K562 (cell line): ENCODE results near the gene PEAR1. TPM values are rescaled to one million over a fixed set of nuclear protein-coding genes. Genes with fewer than 3 reads are reported as not detected.

Experiments used
- FOS ChIP-seq: IDR thresholded peaks from 3 replicates; pipeline ENCODE4 v1.6.1; 2011; ENCODE audit not compliant: insufficient read length; ENCODE audit errors: extremely low read depth
- KLF1 ChIP-seq: fragments of 450-650 bp; IDR thresholded peaks from 2 replicates; pipeline ENCODE4 v1.6.1; 2016; ENCODE audit warnings: missing genetic modification characterization, missing compliant biosample characterization
- MNT ChIP-seq, 2 experiments: fragments of 450-650 bp; conservative IDR thresholded peaks; 2 replicates each; pipeline ENCODE4 v1.6.1; 2017; ENCODE audit warnings: mild to moderate bottlenecking in 2 of 2, moderate library complexity in 2 of 2
- PPARD ChIP-seq: fragments of 250-450 bp; sonication (Bioruptor Pico); IDR thresholded peaks from 2 replicates; pipeline ENCODE4 v1.8.0; 2022; ENCODE audit warnings: inconsistent platforms, mild to moderate bottlenecking, moderate library complexity
- THAP12 ChIP-seq: fragments of 250-450 bp; sonication (Bioruptor Pico); IDR thresholded peaks from 2 replicates; pipeline ENCODE4 v1.9.0; 2021; ENCODE audit warnings: mild to moderate bottlenecking, inconsistent platforms
- ZFP36 ChIP-seq: fragments of 150-350 bp; IDR thresholded peaks from 2 replicates; pipeline ENCODE4 v1.6.1; 2018; ENCODE audit warnings: low read length, low read depth; ENCODE audit not compliant: partially characterized antibody
- polyA plus RNA-seq, 8 experiments: library from polyadenylated mRNA; depleted of rRNA in 4 of 8; stranded (reverse) in 5 of 8; unstranded in 3 of 8; fragments of >200 nt; fragmentation: Nextera tagmentation in 2 of 8; fragmentation: Illumina TruSeq in 1 of 8; extraction: Ambion mirVana in 2 of 8; extraction: Trizol in 1 of 8; gene quantifications; 2 replicates each; pipeline versions ENCODE4 v1.2.1 to v1.2.3, GENCODE V29; 2011 to 2014; ENCODE audit warnings: inconsistent platforms in 1 of 8, missing spikeins in 1 of 8
- total RNA-seq, 7 experiments: library from RNA; depleted of rRNA in 6 of 7; stranded (reverse); fragments of >200 nt in 6 of 7; fragmentation: Illumina TruSeq in 2 of 7; extraction: Trizol in 2 of 7; gene quantifications; 2 replicates each; pipeline versions ENCODE4 v1.2.1 to v1.2.3, GENCODE V29; 2011 to 2021; ENCODE audit warnings: low replicate concordance in 1 of 7
- TF ChIP-seq, protein P1 (sequence below): IDR thresholded peaks from 2 replicates; pipeline ENCODE4 v1.6.1; 2016; ENCODE audit warnings: missing genetic modification characterization, missing compliant biosample characterization
- TF ChIP-seq, protein P2 (sequence below): fragments of 200-600 bp; sonication (generic); IDR thresholded peaks from one replicate; pipeline ENCODE4 v1.6.1; 2012; ENCODE audit warnings: mild to moderate bottlenecking, low read depth, low read length, inconsistent platforms

PEAR1 gene
- total and polyA plus RNA-seq, 9 of the 15 experiments (the other 6 are each of a cell fraction or from before 2014, with no cell fraction given) = 0.87 to 13.9 (median 6.1) TPM

GRCh38 chr1:156882543-156882942, 11.0 kb upstream of the PEAR1 start (continued):
- TF ChIP-seq THAP12 = no peak
- TF ChIP-seq, protein P1, sequence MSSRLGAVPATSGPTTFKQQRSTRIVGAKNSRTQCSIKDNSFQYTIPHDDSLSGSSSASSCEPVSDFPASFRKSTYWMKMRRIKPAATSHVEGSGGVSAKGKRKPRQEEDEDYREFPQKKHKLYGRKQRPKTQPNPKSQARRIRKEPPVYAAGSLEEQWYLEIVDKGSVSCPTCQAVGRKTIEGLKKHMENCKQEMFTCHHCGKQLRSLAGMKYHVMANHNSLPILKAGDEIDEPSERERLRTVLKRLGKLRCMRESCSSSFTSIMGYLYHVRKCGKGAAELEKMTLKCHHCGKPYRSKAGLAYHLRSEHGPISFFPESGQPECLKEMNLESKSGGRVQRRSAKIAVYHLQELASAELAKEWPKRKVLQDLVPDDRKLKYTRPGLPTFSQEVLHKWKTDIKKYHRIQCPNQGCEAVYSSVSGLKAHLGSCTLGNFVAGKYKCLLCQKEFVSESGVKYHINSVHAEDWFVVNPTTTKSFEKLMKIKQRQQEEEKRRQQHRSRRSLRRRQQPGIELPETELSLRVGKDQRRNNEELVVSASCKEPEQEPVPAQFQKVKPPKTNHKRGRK (tag) = no peak
- no peak; a peak in 1 of 4 replicates for TF ChIP-seq MNT (conservative IDR thresholded peaks at IDR 0.05)
- TF ChIP-seq KLF1 = no peak
- TF ChIP-seq, protein P2, sequence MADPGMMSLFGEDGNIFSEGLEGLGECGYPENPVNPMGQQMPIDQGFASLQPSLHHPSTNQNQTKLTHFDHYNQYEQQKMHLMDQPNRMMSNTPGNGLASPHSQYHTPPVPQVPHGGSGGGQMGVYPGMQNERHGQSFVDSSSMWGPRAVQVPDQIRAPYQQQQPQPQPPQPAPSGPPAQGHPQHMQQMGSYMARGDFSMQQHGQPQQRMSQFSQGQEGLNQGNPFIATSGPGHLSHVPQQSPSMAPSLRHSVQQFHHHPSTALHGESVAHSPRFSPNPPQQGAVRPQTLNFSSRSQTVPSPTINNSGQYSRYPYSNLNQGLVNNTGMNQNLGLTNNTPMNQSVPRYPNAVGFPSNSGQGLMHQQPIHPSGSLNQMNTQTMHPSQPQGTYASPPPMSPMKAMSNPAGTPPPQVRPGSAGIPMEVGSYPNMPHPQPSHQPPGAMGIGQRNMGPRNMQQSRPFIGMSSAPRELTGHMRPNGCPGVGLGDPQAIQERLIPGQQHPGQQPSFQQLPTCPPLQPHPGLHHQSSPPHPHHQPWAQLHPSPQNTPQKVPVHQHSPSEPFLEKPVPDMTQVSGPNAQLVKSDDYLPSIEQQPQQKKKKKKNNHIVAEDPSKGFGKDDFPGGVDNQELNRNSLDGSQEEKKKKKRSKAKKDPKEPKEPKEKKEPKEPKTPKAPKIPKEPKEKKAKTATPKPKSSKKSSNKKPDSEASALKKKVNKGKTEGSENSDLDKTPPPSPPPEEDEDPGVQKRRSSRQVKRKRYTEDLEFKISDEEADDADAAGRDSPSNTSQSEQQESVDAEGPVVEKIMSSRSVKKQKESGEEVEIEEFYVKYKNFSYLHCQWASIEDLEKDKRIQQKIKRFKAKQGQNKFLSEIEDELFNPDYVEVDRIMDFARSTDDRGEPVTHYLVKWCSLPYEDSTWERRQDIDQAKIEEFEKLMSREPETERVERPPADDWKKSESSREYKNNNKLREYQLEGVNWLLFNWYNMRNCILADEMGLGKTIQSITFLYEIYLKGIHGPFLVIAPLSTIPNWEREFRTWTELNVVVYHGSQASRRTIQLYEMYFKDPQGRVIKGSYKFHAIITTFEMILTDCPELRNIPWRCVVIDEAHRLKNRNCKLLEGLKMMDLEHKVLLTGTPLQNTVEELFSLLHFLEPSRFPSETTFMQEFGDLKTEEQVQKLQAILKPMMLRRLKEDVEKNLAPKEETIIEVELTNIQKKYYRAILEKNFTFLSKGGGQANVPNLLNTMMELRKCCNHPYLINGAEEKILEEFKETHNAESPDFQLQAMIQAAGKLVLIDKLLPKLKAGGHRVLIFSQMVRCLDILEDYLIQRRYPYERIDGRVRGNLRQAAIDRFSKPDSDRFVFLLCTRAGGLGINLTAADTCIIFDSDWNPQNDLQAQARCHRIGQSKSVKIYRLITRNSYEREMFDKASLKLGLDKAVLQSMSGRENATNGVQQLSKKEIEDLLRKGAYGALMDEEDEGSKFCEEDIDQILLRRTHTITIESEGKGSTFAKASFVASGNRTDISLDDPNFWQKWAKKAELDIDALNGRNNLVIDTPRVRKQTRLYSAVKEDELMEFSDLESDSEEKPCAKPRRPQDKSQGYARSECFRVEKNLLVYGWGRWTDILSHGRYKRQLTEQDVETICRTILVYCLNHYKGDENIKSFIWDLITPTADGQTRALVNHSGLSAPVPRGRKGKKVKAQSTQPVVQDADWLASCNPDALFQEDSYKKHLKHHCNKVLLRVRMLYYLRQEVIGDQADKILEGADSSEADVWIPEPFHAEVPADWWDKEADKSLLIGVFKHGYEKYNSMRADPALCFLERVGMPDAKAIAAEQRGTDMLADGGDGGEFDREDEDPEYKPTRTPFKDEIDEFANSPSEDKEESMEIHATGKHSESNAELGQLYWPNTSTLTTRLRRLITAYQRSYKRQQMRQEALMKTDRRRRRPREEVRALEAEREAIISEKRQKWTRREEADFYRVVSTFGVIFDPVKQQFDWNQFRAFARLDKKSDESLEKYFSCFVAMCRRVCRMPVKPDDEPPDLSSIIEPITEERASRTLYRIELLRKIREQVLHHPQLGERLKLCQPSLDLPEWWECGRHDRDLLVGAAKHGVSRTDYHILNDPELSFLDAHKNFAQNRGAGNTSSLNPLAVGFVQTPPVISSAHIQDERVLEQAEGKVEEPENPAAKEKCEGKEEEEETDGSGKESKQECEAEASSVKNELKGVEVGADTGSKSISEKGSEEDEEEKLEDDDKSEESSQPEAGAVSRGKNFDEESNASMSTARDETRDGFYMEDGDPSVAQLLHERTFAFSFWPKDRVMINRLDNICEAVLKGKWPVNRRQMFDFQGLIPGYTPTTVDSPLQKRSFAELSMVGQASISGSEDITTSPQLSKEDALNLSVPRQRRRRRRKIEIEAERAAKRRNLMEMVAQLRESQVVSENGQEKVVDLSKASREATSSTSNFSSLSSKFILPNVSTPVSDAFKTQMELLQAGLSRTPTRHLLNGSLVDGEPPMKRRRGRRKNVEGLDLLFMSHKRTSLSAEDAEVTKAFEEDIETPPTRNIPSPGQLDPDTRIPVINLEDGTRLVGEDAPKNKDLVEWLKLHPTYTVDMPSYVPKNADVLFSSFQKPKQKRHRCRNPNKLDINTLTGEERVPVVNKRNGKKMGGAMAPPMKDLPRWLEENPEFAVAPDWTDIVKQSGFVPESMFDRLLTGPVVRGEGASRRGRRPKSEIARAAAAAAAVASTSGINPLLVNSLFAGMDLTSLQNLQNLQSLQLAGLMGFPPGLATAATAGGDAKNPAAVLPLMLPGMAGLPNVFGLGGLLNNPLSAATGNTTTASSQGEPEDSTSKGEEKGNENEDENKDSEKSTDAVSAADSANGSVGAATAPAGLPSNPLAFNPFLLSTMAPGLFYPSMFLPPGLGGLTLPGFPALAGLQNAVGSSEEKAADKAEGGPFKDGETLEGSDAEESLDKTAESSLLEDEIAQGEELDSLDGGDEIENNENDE = no peak
- no peak for TF ChIP-seq ZFP36
- no peak for TF ChIP-seq PPARD (CRISPR knock-in tag)
- no peak for TF ChIP-seq FOS
